Measurements from ENCODE around the gene TRIM42.

- peak in 4 of 5 experiments; percentile 22 to 36 (median 26) for TF ChIP-seq CTCF (IDR thresholded peaks at IDR 0.05)
- no peak for TF ChIP-seq EP300 (IDR thresholded peaks at IDR 0.05; ENCODE audit: low read depth)
- no peak for TF ChIP-seq POLR2A (IDR thresholded peaks at IDR 0.05)
- TF ChIP-seq POLR2AphosphoS5 (IDR thresholded peaks at IDR 0.05): no peak
These were observed 59.1 kb downstream of the TRIM42 start for GRCh38 chr3:140736863-140737460.

Measured in transverse colon (tissue), 4 donors.